Activated gamma-delta T cell (primary cell): Measurements from ENCODE around the gene KAT14.
"Not testable (repeated sequence)": the region's sequence is repeated elsewhere in the genome, so short reads cannot be mapped to it uniquely, and the experiment has no call there.

Experiments used
- DNase-seq: peaks from one replicate; lab custom pipeline; 2025; lab: John Stamatoyannopoulos, UW

KAT14 gene

DNA sequence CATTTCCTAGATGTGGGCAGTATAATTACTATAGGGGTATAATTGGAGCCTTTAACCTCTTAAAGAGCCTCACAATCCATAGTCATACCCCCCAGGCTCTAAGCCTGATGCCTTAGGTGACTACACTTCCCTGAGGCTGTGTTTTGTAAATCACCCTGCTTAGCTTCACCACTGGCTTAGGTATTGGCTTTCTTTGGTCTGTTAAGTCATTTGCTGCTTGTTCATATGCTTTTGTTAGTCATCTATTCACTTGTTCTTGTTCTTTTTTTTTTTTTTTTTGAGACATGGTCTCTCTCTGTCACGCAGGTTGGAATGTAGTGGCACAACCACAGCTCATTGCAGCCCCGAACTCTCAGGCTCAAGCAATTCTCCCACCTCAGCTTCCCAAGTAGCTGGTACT, 26.7 kb downstream of the KAT14 start:
- DNase-seq = no peak

GRCh38 chr20:18165553-18165952, 27.9 kb downstream of the KAT14 start:
- no peak for DNase-seq

DNA sequence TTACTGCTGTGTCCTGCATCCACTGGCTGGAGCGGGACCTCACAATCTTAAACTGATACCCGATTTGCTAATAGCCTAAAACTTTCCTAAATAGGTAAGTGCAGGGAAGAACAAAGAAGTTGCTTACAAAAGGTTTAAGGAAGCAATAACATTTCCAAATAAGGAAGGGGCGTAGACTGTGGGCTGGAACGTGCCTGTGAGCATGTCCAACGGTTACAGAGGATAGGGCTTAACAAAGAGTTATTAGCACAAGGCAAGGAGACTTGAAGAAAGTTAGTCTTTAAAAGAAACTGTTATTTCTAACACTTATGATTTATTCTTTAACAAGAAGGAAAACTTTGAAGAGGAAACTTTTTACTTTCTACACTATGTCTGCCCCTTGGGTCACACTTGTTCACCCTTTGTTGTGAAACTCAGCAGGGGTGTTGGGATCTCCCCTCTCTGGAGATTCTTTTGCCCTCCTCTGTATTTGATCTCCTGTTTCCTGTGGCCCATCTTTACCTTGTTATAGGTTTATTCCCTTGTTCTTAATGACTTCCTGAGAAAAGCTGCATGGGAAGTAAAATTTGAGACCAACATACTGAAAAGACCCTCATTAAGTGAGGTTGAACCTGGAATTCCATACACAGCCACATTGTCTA, 28.7 kb downstream of the KAT14 start:
- no peak for DNase-seq

DNA sequence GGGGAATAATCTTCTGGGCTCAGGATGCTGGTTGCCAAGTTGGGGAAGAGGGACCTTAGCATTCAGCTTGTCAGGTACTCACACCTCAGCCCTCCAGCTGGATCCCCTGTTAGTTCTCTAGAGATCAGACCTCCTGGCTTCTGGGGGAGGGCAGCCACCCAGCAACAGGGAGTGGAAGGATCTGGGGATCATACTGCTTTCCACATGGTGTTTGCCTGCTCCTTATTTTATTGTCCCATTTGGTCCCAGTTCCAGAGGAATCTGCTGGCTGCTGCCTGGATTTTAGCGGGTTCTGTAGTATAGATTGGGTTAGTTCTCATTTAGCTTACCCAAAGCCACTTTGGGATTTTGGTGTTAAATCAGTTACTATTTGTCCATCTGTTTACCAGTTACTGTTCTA, 29.3 kb downstream of the KAT14 start:
- no peak for DNase-seq

DNA sequence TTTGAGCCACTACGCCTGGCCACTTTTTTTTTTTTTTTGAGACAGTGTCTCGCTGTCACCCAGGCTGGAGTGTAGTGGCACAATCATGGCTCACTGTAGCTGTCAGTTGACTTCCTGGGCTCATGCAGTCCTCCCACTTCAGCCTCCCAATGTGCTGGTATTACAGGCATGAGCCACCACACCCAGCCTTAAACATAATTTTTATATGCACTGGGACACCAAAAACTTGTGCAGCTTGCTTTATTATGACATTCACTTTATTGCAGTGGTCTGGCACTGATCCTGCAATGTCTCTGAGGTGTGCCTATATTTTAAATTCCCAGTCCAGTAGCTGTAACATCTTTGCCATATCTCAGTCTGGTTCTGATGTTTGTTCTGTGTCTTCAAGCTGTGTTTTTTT, 34.7 kb downstream of the KAT14 start:
- no peak for DNase-seq

GRCh38 chr20:18174906-18175683, 37.4 kb downstream of the KAT14 start:
- DNase-seq = no peak

GRCh38 chr20:18176318-18176785, 38.7 kb downstream of the KAT14 start:
- no peak for DNase-seq

GRCh38 chr20:18180366-18180765, 42.7 kb downstream of the KAT14 start:
- DNase-seq = not testable (repeated sequence)

DNA sequence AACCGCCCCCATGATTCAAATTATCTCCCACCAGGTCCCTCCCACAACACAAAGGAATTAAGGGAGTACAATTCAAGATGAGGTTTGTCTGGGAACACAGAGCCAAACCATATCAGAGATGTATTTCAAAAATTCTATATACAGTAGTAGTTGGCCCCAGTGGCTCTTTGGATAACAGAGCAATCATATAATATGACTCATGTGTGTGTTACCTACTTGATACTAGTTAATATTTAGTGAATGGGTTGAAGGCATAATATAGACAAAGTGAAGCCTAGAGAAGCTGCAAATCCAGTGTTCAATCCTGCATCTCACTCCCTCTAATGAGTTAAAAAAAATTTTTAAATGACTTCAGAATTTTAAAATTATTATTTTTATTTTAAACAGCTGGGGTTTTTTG, 43.2 kb downstream of the KAT14 start:
- DNase-seq = no peak

DNA sequence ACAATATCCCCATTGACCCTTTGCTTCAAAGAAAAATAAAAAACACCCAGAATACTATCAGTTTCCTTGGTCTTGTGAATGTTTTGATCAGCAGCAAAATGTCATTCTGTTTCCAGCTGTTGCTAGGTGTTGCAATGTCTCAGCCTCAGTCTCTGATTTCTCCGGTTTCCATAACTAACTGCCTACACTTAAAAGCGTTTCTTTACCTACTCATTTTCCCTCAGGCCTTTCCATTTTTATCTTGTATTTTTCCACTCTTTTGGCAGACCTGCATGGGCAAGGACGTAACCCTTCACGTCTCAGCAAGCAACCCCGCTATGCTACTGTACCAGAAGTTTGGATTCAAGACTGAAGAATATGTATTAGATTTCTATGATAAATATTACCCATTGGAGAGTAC, 49.4 kb downstream of the KAT14 start:
- no peak for DNase-seq

DNA sequence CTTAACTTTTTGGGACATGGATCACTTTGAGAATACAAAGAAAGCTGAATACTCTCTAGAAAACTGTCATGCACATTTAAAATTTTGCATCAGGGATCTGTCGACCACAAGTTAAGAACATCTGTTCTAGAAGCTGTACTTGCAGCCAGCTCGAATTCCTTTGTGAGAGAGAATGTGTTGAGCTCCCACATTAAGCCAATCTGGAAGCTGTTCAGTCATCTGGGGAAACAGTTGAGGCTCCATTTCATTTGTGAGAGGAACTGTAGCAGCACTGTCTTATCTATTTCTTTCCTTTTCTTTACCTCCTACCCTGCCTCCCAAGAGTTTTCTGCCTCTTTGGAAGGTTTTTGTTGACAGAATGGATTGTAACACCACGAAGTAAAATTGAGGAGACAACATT, 50.8 kb downstream of the KAT14 start:
- no peak for DNase-seq

DNA sequence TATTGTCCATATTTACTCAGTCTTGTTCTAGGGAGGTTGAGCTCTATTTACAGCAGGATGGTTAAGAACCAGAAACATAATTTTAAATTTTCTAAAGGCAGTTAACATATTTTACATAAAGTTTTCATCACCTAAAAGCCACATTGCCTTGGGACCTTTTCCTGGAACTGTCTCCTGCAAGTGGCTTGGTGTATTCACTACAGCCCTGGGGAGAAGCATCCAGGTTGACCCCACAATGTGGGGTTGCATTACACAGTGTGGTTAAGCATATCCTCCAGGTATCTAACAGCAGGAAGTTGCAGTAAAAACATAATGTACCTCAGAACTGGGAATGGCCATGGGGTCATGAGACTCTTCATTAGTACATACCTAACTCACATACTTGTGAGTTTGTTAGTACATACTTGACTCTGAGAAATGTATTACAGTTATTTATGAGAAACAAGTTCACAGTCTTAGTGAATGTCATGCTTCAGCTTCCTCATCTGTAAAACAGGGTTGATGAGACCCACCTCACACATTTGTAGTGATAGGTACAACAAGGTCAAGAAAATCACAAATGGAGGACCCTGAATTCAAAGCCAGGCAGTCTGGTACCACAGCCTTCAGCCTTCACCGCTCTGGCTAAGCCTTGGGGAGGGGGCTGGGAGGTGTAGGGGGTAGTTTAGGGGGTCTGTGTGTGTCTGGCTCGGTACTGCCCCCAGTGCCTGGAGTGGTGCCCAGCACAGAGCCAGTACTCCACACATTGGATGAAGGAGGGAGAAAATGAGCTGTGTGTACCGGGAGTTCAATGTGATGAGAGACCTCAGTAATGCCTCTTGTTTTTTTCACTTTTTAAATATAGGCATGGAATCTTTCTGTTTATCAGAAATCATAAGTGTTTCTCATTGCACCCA, 52.9 kb downstream of the KAT14 start:
- DNase-seq = no peak

DNA sequence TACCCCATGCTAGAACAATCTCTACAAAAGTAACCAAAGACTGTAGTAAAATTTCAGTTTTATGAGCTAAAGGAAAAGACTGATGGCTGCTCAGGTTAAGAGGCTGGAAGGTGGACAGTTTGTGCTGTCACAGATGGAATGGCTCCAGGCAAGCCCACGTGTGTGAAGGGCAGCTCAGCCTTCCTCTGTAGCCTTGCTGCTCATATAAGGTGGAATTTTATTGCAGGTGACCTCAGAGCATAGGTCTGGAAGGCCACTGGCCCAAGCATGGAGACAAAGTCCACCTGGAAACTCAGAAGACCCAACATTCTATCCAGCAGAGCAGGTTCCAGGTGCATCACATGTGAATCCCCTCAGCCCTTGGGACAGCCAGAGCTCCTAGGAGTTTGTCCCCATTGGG, 53.6 kb downstream of the KAT14 start:
- DNase-seq = no peak

GRCh38 chr20:18194461-18194860, 56.8 kb downstream of the KAT14 start:
- DNase-seq = not testable (repeated sequence)

DNA sequence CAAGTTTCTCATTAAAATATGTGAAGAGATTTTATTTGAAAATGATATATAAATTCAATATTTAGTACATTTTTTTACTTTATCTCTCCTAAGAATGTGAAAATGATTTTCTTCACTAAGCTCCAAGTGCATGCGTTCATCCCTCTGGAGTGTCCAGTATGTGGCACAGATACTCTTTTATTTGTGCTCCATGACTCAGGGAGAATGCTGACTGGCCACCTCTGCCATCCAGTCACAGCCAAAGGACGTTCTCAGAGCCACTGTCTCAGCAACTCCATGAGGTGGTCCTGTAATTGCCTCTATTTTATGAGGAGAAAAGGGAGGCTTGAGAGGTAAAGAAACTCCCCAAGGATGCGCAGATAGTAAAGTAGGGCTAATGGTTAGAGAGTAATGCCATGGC, 58.3 kb downstream of the KAT14 start:
- DNase-seq = no peak

DNA sequence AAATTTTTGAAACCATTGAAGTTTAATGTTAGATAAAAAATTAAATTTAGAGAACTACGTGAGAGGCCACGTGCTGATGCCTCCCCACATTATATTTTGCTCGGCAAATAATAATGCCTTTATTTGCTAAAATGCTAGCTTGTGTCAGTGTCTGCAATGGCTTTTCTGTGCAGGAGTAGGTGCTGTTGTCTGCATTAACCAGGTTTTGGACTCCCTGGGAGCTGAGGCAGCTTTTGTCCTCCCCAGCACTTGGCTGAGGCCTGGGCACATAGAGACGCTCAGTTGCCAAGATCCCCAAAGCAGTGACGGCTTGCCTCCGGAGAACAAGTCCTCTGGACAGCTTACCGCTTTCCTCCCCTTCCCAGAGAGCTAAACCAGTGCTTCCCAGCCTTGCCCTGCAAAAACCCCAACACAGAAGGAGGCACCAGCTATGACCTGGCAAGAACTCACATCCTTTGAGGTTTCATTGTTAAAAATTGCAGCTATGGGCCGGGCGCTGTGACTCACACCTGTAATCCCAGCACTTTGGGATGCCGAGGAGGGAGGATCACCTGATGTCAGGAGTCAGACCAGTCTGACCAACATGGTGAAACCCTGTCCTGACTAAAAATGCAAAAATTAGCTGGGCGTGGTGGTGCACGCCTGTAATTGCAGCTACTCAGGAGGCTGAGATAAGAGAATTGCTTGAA, 59.9 kb downstream of the KAT14 start:
- no peak for DNase-seq

- no peak for DNase-seq
Observed at GRCh38 chr20:18202966-18203365, 65.3 kb downstream of the KAT14 start.

GRCh38 chr20:18203700-18204099, 66.0 kb downstream of the KAT14 start:
- not testable (repeated sequence) for DNase-seq

DNA sequence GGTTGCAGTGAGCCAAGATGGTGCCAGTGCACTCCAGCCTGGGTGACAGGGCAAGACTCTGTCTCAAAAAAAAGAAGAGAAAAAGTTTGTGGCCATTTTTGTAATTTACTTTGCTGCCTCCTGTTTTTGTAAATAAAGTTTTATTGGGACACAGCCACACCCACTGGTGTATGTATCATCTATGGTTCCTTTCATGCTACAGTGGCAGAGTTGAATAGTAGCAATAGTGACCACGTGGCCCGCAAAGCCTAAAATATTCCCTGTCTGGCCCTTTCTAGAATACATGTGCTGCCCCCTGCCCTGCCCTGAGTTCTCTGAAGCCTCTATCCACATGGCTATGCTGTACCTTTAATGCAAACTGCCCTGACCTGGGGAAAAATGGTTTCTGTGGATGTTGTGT, 75.3 kb downstream of the KAT14 start:
- DNase-seq = no peak

DNA sequence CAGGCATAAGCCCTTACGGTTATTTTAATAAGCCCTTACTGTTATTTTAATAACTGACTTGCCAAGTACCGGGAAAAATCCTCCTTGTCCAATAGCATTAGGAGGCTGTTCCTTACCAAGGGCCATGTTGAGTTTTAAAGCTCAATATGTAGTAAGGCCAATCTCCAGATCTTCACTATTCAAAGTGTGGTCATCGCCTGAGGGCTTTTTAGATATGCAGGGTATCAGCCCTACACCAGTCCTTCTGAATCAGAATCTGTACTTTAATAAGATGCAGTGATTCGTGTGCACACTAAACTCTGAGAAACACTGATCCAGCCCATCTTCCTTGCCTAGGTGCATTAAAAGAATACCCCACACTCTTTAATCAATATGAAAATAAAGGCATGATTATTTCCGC, 77.9 kb downstream of the KAT14 start:
- DNase-seq = no peak

GRCh38 chr20:18218280-18218679, 80.6 kb downstream of the KAT14 start:
- no peak for DNase-seq

DNA sequence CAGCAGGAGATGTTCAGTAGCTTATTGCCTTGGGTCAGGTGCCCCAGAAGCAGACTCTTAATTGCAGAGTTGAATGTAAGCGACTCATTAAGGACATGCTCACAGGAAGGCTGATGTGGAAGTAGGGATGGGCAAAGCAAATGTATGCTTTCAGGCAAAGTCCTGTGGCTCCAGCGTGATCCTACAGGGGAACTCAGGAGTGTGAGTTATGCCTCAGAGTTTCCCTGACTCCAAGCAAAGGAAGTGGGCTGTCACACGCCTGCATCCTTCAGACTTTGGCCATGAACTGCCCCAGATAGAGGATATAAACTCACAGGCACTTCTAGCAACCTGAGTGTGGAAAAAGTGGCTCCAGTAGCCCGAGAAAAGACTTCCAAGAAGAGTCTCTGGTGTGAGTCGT, 85.7 kb downstream of the KAT14 start:
- no peak for DNase-seq
